Right lobe of liver (tissue), 6 donors: ENCODE measurements around the gene PARD6B. TPM values are rescaled to one million over a fixed set of nuclear protein-coding genes. Genes with fewer than 3 reads are reported as not detected.

ENCODE experiments used
- ATAC-seq, 4 donors: fragments of 200-7000 bp; cut with Tn5 transposase; one replicate each; pipeline ENCODE4 v1.9.1; 2020; ENCODE audit warnings: mild to moderate bottlenecking in 4 of 4, moderate library complexity in 4 of 4
- DNase-seq, 3 donors: peaks; one replicate each; pipeline ENCODE4 v3.0.0-alpha.2; 2020
- H3K27ac ChIP-seq, 3 donors: fragments of 200-600 bp; one replicate each; pipeline ENCODE4 v1.8.0; 2022
- H3K27me3 ChIP-seq, 2 donors: fragments of 200-600 bp; one replicate each; pipeline ENCODE4 v1.8.0; 2022
- H3K36me3 ChIP-seq, 4 donors: fragments of 200-600 bp; sonication (generic) in 1 of 4; one replicate each; pipeline versions ENCODE4 v1.5.1 to v1.8.0; 2017 to 2022; ENCODE audit warnings: control low read depth in 1 of 4
- H3K4me1 ChIP-seq, 4 donors: fragments of 200-600 bp; sonication (generic) in 1 of 4; one replicate each; pipeline versions ENCODE4 v1.5.1 to v1.8.0; 2017 to 2022; ENCODE audit warnings: control low read depth in 1 of 4
- H3K4me3 ChIP-seq, 3 donors: fragments of 200-600 bp; one replicate each; pipeline ENCODE4 v1.8.0; 2022
- H3K9me3 ChIP-seq, 4 donors: fragments of 200-600 bp; sonication (generic) in 1 of 4; one replicate each; pipeline versions ENCODE4 v1.5.1 to v1.8.0; 2017 to 2022; ENCODE audit warnings: control low read depth in 1 of 4
- POLR2A ChIP-seq: fragments of 450-650 bp; IDR thresholded peaks from one replicate; pipeline ENCODE4 v1.6.1; 2017; ENCODE audit warnings: antibody characterized with exemption, mild to moderate bottlenecking
- WGBS: methylation state at CpG from one replicate; pipeline ENCODE4 v1.1.6; 2018; ENCODE audit warnings: low coverage, low lambda C conversion rate; ENCODE audit not compliant: insufficient coverage; ENCODE audit errors: missing lambda C conversion rate; 5-methylcytosine and 5-hydroxymethylcytosine counted together
- intact Hi-C, 2 donors: fragments of 100-400 bp; cut with DNase I; formaldehyde crosslinking; loops; one replicate each; pipeline versions ENCODE4 v1.11.2 to v1.14.1; 2022
- total RNA-seq, 6 experiments: library from RNA; depleted of rRNA in 2 of 6; stranded (reverse); fragments of >200 nt in 2 of 6; fragmentation: NEBNext Ultra II Directional in 3 of 6; extraction: Animal tissue kit (Norgen Biotek cat#: 25700) in 3 of 6; gene quantifications; one replicate each; pipeline versions ENCODE4 v1.1.0 to v1.2.4, GENCODE V29; 2016 to 2023
- TF ChIP-seq, protein P1 (sequence below), 4 donors: fragments of 200-600 bp in 3 of 4; fragments of 450-650 bp in 1 of 4; IDR thresholded peaks; one replicate each; pipeline versions ENCODE4 v1.5.1 to v1.8.0; 2016 to 2022; ENCODE audit warnings: antibody characterized with exemption in 4 of 4, mild to moderate bottlenecking in 2 of 4
- donor health status: DM: no; HTN: yes; CAD: no.
- donor health status: DM: no; HTN: no; CAD: no.
- donor health status: DM: no; HTN: no; CAD: no.
- donor health status: DM: no; HTN: yes; CAD: no.
- donor health status: DM: no; HTN: yes; CAD: no.

The PARD6B gene
- total RNA-seq, 6 experiments from 2014 or later: 6.6 to 11.1 (median 8.5) TPM

- intact Hi-C loops: no loop called here
- H3K27ac ChIP-seq: no peak overlapping the region
- 48% methylated on average over 1 of the region's 1 CpG for WGBS
- H3K4me1 ChIP-seq: peaks cover 0 to 26% (median 12%) of the 10 kb centered on the region in 4 donors
- no peaks in the 10 kb centered on the region for H3K36me3 ChIP-seq
- H3K4me3 ChIP-seq: no peak overlapping the region
- no peaks in the 10 kb centered on the region for H3K27me3 ChIP-seq
- ATAC-seq (no peak), DNase-seq (no peak)
- no peaks in the 10 kb centered on the region for H3K9me3 ChIP-seq
- TF ChIP-seq, protein P1, sequence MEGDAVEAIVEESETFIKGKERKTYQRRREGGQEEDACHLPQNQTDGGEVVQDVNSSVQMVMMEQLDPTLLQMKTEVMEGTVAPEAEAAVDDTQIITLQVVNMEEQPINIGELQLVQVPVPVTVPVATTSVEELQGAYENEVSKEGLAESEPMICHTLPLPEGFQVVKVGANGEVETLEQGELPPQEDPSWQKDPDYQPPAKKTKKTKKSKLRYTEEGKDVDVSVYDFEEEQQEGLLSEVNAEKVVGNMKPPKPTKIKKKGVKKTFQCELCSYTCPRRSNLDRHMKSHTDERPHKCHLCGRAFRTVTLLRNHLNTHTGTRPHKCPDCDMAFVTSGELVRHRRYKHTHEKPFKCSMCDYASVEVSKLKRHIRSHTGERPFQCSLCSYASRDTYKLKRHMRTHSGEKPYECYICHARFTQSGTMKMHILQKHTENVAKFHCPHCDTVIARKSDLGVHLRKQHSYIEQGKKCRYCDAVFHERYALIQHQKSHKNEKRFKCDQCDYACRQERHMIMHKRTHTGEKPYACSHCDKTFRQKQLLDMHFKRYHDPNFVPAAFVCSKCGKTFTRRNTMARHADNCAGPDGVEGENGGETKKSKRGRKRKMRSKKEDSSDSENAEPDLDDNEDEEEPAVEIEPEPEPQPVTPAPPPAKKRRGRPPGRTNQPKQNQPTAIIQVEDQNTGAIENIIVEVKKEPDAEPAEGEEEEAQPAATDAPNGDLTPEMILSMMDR (IDR thresholded peaks at IDR 0.05): no peak
- no peak for TF ChIP-seq POLR2A
Observed at GRCh38 chr20:50733644-50734349, 2.4 kb downstream of the PARD6B start.

GRCh38 chr20:50734730-50735679 is 3.6 kb downstream of the PARD6B start:
- WGBS: 83% methylated on average over 7 of the region's 9 CpGs
- DNase-seq: no peak
- H3K27ac ChIP-seq: no peak overlapping the region
- H3K36me3 ChIP-seq: no peaks in the 10 kb centered on the region
- no peaks in the 10 kb centered on the region for H3K9me3 ChIP-seq
- no peaks in the 10 kb centered on the region for H3K27me3 ChIP-seq
- H3K4me3 ChIP-seq: no peak overlapping the region
- intact Hi-C loops: no loop called here
- peaks cover 0 to 21% (median 8%) of the 10 kb centered on the region in 4 donors for H3K4me1 ChIP-seq
- no peak for TF ChIP-seq POLR2A
- TF ChIP-seq, protein P1 (IDR thresholded peaks at IDR 0.05): no peak
- no peak for ATAC-seq

- Histone ChIP-seq H3K27ac (no peak overlapping the region), H3K27me3 (no peaks in the 10 kb centered on the region), H3K9me3 (no peaks in the 10 kb centered on the region), H3K4me1 (peaks cover 0 to 18% (median 7%) of the 10 kb centered on the region in 4 donors), H3K36me3 (no peaks in the 10 kb centered on the region), H3K4me3 (no peak overlapping the region)
- ATAC-seq: no peak
- no peak for DNase-seq
- intact Hi-C loops: no loop called here
- TF ChIP-seq, protein P1 (IDR thresholded peaks at IDR 0.05): no peak
- TF ChIP-seq POLR2A: no peak
Observed at GRCh38 chr20:50735813-50736212, 4.4 kb downstream of the PARD6B start.

GRCh38 chr20:50737352-50737751 is 6.0 kb downstream of the PARD6B start:
- Histone ChIP-seq H3K36me3 (no peaks in the 10 kb centered on the region), H3K4me3 (no peak overlapping the region), H3K27ac (no peak overlapping the region), H3K27me3 (no peaks in the 10 kb centered on the region), H3K4me1 (peaks cover 0 to 15% (median 6%) of the 10 kb centered on the region in 4 donors), H3K9me3 (no peaks in the 10 kb centered on the region)
- intact Hi-C loops: no loop called here
- DNase-seq (no peak), ATAC-seq (no peak)
- TF ChIP-seq POLR2A: no peak
- TF ChIP-seq, protein P1 (IDR thresholded peaks at IDR 0.05): no peak
- 80% methylated on average over 2 of the region's 4 CpGs for WGBS
